H9 (cell line): ENCODE data around the gene PHLDB1. TPM values are rescaled to one million over a fixed set of nuclear protein-coding genes. Genes with fewer than 3 reads are reported as not detected.

Experiments used
- DNase-seq: peaks from one replicate; pipeline ENCODE4 v3.0.0-alpha.2; 2017
- H2AFZ ChIP-seq: one replicate; pipeline ENCODE4 v1.6.1; 2013; ENCODE audit warnings: mild to moderate bottlenecking, low read length, control low read depth, moderate library complexity
- H2AK5ac ChIP-seq: 2 replicates; pipeline ENCODE4 v1.6.1; 2013; ENCODE audit warnings: low read length, control low read depth, mixed read lengths; ENCODE audit not compliant: insufficient read length
- H2BK120ac ChIP-seq: one replicate; pipeline ENCODE4 v1.6.1; 2013; ENCODE audit warnings: low read depth, mild to moderate bottlenecking, low read length, control low read depth, inconsistent platforms; ENCODE audit not compliant: poor library complexity, severe bottlenecking
- H2BK12ac ChIP-seq: 2 replicates; pipeline ENCODE4 v1.6.1; 2013; ENCODE audit warnings: low read length, control low read depth, mixed read lengths, low read depth; ENCODE audit not compliant: insufficient read length
- H2BK15ac ChIP-seq: 2 replicates; pipeline ENCODE4 v1.6.1; 2013; ENCODE audit warnings: low read depth, low read length, control low read depth
- H2BK20ac ChIP-seq: one replicate; pipeline ENCODE4 v1.6.1; 2013; ENCODE audit warnings: low read depth, mild to moderate bottlenecking, low read length, control low read depth, inconsistent platforms; ENCODE audit not compliant: poor library complexity, severe bottlenecking
- H2BK5ac ChIP-seq: 2 replicates; pipeline ENCODE4 v1.6.1; 2013; ENCODE audit warnings: low read length, control low read depth, mixed read lengths; ENCODE audit not compliant: insufficient read length
- H3K14ac ChIP-seq: 2 replicates; pipeline ENCODE4 v1.6.1; 2013; ENCODE audit warnings: low read length, control low read depth; ENCODE audit not compliant: insufficient read depth
- H3K18ac ChIP-seq: 2 replicates; pipeline ENCODE4 v1.6.1; 2013; ENCODE audit warnings: low read depth, mild to moderate bottlenecking, mixed read lengths, low read length, control low read depth; ENCODE audit not compliant: insufficient read length
- H3K23ac ChIP-seq: 2 replicates; pipeline ENCODE4 v1.6.1; 2013; ENCODE audit warnings: low read length, control low read depth, mixed read lengths, low read depth; ENCODE audit not compliant: insufficient read length
- H3K23me2 ChIP-seq: 2 replicates; pipeline ENCODE4 v1.6.1; 2013; ENCODE audit warnings: low read depth, mild to moderate bottlenecking, mixed read lengths, low read length, control low read depth; ENCODE audit not compliant: insufficient read length, poor library complexity, severe bottlenecking
- H3K27ac ChIP-seq: 2 replicates; pipeline ENCODE4 v1.5.1; 2013; ENCODE audit warnings: low read length, control low read depth, mixed read lengths, low read depth; ENCODE audit not compliant: insufficient read length
- H3K27me3 ChIP-seq: 2 replicates; pipeline ENCODE4 v1.6.1; 2013; ENCODE audit warnings: low read length, control low read depth, inconsistent platforms; ENCODE audit not compliant: insufficient read depth
- H3K4ac ChIP-seq: 2 replicates; pipeline ENCODE4 v1.6.1; 2013; ENCODE audit warnings: low read depth, mild to moderate bottlenecking, control low read depth, inconsistent platforms, low read length, moderate library complexity
- H3K4me1 ChIP-seq: 2 replicates; pipeline ENCODE4 v1.6.1; 2013; ENCODE audit warnings: low read length, control low read depth, inconsistent platforms; ENCODE audit not compliant: insufficient read depth
- H3K4me2 ChIP-seq: 2 replicates; pipeline ENCODE4 v1.6.1; 2013; ENCODE audit warnings: low read length, control low read depth, mixed read lengths; ENCODE audit not compliant: insufficient read length, insufficient read depth
- H3K56ac ChIP-seq: 2 replicates; pipeline ENCODE4 v1.6.1; 2013; ENCODE audit warnings: low read depth, mild to moderate bottlenecking, mixed read lengths, low read length, control low read depth; ENCODE audit not compliant: insufficient read length
- H3K79me1 ChIP-seq: 2 replicates; pipeline ENCODE4 v1.6.1; 2013; ENCODE audit warnings: low read depth, mild to moderate bottlenecking, moderate library complexity, low read length, control low read depth, inconsistent platforms; ENCODE audit not compliant: insufficient read depth, poor library complexity, severe bottlenecking
- H3K79me2 ChIP-seq: 2 replicates; pipeline ENCODE4 v1.6.1; 2013; ENCODE audit warnings: low read length, control low read depth, inconsistent platforms; ENCODE audit not compliant: insufficient read depth
- H3K9ac ChIP-seq: 2 replicates; pipeline ENCODE4 v1.6.1; 2013; ENCODE audit warnings: low read length, control low read depth, mixed read lengths; ENCODE audit not compliant: insufficient read length; ENCODE audit errors: extremely low read depth
- H3K9me3 ChIP-seq: one replicate; pipeline ENCODE4 v1.6.1; 2013; ENCODE audit warnings: low read depth, low read length, inconsistent platforms; ENCODE audit not compliant: control insufficient read depth
- H3T11ph ChIP-seq: one replicate; pipeline ENCODE4 v1.6.1; 2013; ENCODE audit warnings: mild to moderate bottlenecking, low read length, control low read depth, inconsistent platforms
- H4K20me1 ChIP-seq: one replicate; pipeline ENCODE4 v1.6.1; 2013; ENCODE audit not compliant: control insufficient read depth, insufficient read length, insufficient read depth
- H4K5ac ChIP-seq: 2 replicates; pipeline ENCODE4 v1.6.1; 2013; ENCODE audit warnings: low read depth, mild to moderate bottlenecking, mixed read lengths, low read length, control low read depth; ENCODE audit not compliant: insufficient read length
- H4K8ac ChIP-seq: replicated peaks from 2 replicates; pipeline ENCODE4 v1.6.1; 2013; ENCODE audit warnings: low read length, control low read depth, mixed read lengths, low read depth; ENCODE audit not compliant: insufficient read length
- H4K91ac ChIP-seq: 2 replicates; pipeline ENCODE4 v1.6.1; 2013; ENCODE audit warnings: low read depth, mild to moderate bottlenecking, moderate library complexity, mixed read lengths, low read length, control low read depth; ENCODE audit not compliant: insufficient read length
- H3K27ac Mint-ChIP-seq, 3 experiments: 2 replicates in 2 of 3; 3 replicates in 1 of 3; pipeline ENCODE4 v1.8.0; 2020 to 2021; ENCODE audit warnings: mixed read lengths in 3 of 3, mild to moderate bottlenecking in 1 of 3, moderate library complexity in 1 of 3
- H3K27me3 Mint-ChIP-seq: 2 replicates; pipeline ENCODE4 v1.8.0; 2021; ENCODE audit warnings: low read depth, mild to moderate bottlenecking, moderate library complexity, mixed read lengths
- H3K36me3 Mint-ChIP-seq, 3 experiments: 2 replicates in 2 of 3; 3 replicates in 1 of 3; pipeline ENCODE4 v1.8.0; 2020 to 2021; ENCODE audit warnings: low read depth in 3 of 3, mixed read lengths in 3 of 3; ENCODE audit not compliant: insufficient read depth in 1 of 3
- H3K4me1 Mint-ChIP-seq, 2 experiments: 2 replicates each; pipeline ENCODE4 v1.8.0; 2020; ENCODE audit warnings: mixed read lengths in 2 of 2
- H3K4me3 Mint-ChIP-seq, 2 experiments: 2 replicates in 1 of 2; 3 replicates in 1 of 2; pipeline ENCODE4 v1.8.0; 2020 to 2021; ENCODE audit warnings: mild to moderate bottlenecking in 2 of 2, mixed read lengths in 2 of 2, moderate library complexity in 1 of 2
- H3K9me3 Mint-ChIP-seq, 2 experiments: 2 replicates in 1 of 2; 3 replicates in 1 of 2; pipeline ENCODE4 v1.8.0; 2020; ENCODE audit warnings: mild to moderate bottlenecking in 2 of 2, mixed read lengths in 2 of 2, moderate library complexity in 1 of 2
- WGBS: extraction: QIAGEN DNeasy Blood & Tissue Kit; methylation state at CpG from one replicate; pipeline ENCODE4 v1.1.7; 2013; ENCODE audit warnings: missing lambda C conversion rate, low lambda C conversion rate, mixed read lengths; ENCODE audit not compliant: insufficient read length; ENCODE audit errors: extremely low coverage; 5-methylcytosine and 5-hydroxymethylcytosine counted together
- total RNA-seq: library from RNA; stranded (reverse); gene quantifications from 2 replicates; pipeline ENCODE4 v1.2.1, GENCODE V29; 2021
- TF ChIP-seq, protein P1 (sequence below): fragments of 200-600 bp; sonication (generic); conservative IDR thresholded peaks from 3 replicates; pipeline ENCODE4 v1.8.0; 2021; ENCODE audit warnings: antibody characterized with exemption, mild to moderate bottlenecking

PHLDB1 gene
- total RNA-seq, 1 experiment from 2014 or later = 56.0 TPM

DNA sequence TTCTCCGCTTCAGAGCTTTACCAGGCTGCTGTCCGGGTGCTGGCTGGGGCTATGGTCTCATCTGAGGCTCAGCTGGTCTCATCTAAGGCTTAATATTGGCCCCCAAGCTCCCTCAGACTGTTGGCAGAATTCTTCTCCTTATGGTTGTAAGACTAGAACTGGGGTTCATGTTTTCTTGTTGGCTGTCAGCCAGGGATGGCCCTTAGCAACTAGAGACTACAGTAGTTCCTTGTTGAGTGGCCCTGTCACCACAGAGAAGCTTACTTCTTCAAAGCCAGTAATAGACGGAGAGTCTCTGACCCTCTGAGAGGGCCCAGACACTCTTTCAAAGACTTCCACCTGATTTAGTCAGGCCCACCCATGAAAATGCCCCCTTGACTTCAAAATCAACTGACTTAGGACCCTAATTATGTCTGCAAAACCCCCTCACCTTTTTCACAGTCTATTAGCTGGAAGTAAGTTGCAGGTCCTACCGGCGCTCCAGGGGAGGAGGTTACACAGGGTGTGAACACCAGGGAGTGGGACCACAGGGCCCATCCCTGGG lies 96.2 kb downstream of the PHLDB1 start:
- WGBS = no CpG with 5 or more reads among the region's 5 CpGs

More for the DNA sequence above, 96.2 kb downstream of the PHLDB1 start:
- Histone ChIP-seq H3K79me2 (no peaks in the 10 kb centered on the region), H4K5ac (no peak overlapping the region), H2BK120ac (no peak overlapping the region), H2BK5ac (no peak overlapping the region), H3K9me3 (peaks cover 7% of the 10 kb centered on the region), H2AFZ (no peak overlapping the region), H3K23ac (no peak overlapping the region), H2BK15ac (no peak overlapping the region), H2BK20ac (no peak overlapping the region), H3K18ac (no peak overlapping the region), H3K4me2 (no peak overlapping the region), H2AK5ac (no peak overlapping the region), H4K8ac (no peak overlapping the region), H3K14ac (no peak overlapping the region), H4K91ac (no peak overlapping the region), H4K20me1 (no peaks in the 10 kb centered on the region), H3K9ac (no peak overlapping the region), H3K79me1 (no peaks in the 10 kb centered on the region), H3K4me1 (no peaks in the 10 kb centered on the region; the same call in 1 of the 2 replicates), H3K27ac (no peak overlapping the region), H3K27me3 (no peaks in the 10 kb centered on the region), H3K23me2 (no peaks in the 10 kb centered on the region), H3T11ph (no peak overlapping the region), H3K56ac (no peak overlapping the region), H2BK12ac (no peak overlapping the region), H3K4ac (no peak overlapping the region)
- no peak for DNase-seq
- peaks cover 20 to 28% of the 10 kb centered on the region in 2 experiments for H3K9me3 Mint-ChIP-seq
- H3K27me3 Mint-ChIP-seq = no peaks in the 10 kb centered on the region; the same call in 1 of the 2 replicates
- peaks cover 17 to 18% of the 10 kb centered on the region in 2 experiments for H3K4me1 Mint-ChIP-seq
- TF ChIP-seq, protein P1, sequence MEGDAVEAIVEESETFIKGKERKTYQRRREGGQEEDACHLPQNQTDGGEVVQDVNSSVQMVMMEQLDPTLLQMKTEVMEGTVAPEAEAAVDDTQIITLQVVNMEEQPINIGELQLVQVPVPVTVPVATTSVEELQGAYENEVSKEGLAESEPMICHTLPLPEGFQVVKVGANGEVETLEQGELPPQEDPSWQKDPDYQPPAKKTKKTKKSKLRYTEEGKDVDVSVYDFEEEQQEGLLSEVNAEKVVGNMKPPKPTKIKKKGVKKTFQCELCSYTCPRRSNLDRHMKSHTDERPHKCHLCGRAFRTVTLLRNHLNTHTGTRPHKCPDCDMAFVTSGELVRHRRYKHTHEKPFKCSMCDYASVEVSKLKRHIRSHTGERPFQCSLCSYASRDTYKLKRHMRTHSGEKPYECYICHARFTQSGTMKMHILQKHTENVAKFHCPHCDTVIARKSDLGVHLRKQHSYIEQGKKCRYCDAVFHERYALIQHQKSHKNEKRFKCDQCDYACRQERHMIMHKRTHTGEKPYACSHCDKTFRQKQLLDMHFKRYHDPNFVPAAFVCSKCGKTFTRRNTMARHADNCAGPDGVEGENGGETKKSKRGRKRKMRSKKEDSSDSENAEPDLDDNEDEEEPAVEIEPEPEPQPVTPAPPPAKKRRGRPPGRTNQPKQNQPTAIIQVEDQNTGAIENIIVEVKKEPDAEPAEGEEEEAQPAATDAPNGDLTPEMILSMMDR = no peak
- peak overlapping the region in 2 of 3 experiments; percentile 31 to 44; a peak in 1 of 7 replicates for H3K27ac Mint-ChIP-seq
- H3K4me3 Mint-ChIP-seq = no peak overlapping the region
- peaks cover 4 to 34% (median 7%) of the 10 kb centered on the region in 3 experiments for H3K36me3 Mint-ChIP-seq
